GM21528 (cell line): ENCODE measurements around the gene ARHGEF40.

ENCODE experiments used
- ATAC-seq: cut with Tn5 transposase; IDR thresholded peaks from one replicate; pipeline ENCODE4 v1.9.1; 2021; ENCODE audit warnings: mild to moderate bottlenecking, moderate library complexity; ENCODE audit not compliant: unreplicated experiment, low FRiP score

The ARHGEF40 gene

GRCh38 chr14:21070083-21070609, at the start of gene ARHGEF40:
Gene ARHGEF40 (plus strand): TSS chr14:21070304. CDS start chr14:21070397, 93 bp downstream.
- no peak for ATAC-seq

- no peak for ATAC-seq
These were observed 49.0 kb upstream of the ARHGEF40 start for GRCh38 chr14:21020977-21021545.

- no peak for ATAC-seq
These were observed 47.4 kb upstream of the ARHGEF40 start for GRCh38 chr14:21022686-21023085.

- no peak for ATAC-seq
These were observed 46.9 kb upstream of the ARHGEF40 start for GRCh38 chr14:21023174-21023573.

GRCh38 chr14:21023817-21024584, 46.1 kb upstream of the ARHGEF40 start:
- no peak for ATAC-seq

GRCh38 chr14:21024585-21025370, 45.3 kb upstream of the ARHGEF40 start, which contains the start of gene NDRG2:
Gene NDRG2 (minus strand): TSS chr14:21025061. CDS start chr14:21023315, 1,746 bp downstream.
- no peak for ATAC-seq

GRCh38 chr14:21025371-21026273, 44.5 kb upstream of the ARHGEF40 start:
- no peak for ATAC-seq

GRCh38 chr14:21026274-21026987, 43.7 kb upstream of the ARHGEF40 start:
- ATAC-seq: no peak

GRCh38 chr14:21026988-21027315, 43.2 kb upstream of the ARHGEF40 start:
- ATAC-seq: no peak

- no peak for ATAC-seq
These were observed 40.2 kb upstream of the ARHGEF40 start, which contains the start of gene TPPP2 for GRCh38 chr14:21029917-21030316. Gene TPPP2 (plus strand): TSS chr14:21030217. CDS start chr14:21030582, 365 bp downstream.

- no peak for ATAC-seq
These were observed 39.6 kb upstream of the ARHGEF40 start for GRCh38 chr14:21030531-21030930.

GRCh38 chr14:21032326-21033132, 37.6 kb upstream of the ARHGEF40 start:
- ATAC-seq: no peak

GRCh38 chr14:21033133-21033698, 36.9 kb upstream of the ARHGEF40 start:
- no peak for ATAC-seq

GRCh38 chr14:21034707-21035106, 35.4 kb upstream of the ARHGEF40 start, which contains the start of gene RNASE13:
Gene RNASE13 (minus strand): TSS chr14:21034807. CDS start chr14:21034288, 519 bp downstream.
- no peak for ATAC-seq

- no peak for ATAC-seq
These were observed 33.4 kb upstream of the ARHGEF40 start for GRCh38 chr14:21036751-21037150.

- ATAC-seq: no peak
These were observed 32.9 kb upstream of the ARHGEF40 start for GRCh38 chr14:21037156-21037555.

- no peak for ATAC-seq
These were observed 31.4 kb upstream of the ARHGEF40 start for GRCh38 chr14:21038441-21039422.
